Esophagus (tissue), 2 donors: ENCODE results near the gene KCNT1. TPM values are rescaled to one million over a fixed set of nuclear protein-coding genes. Genes with fewer than 3 reads are reported as not detected.

ENCODE experiments used
- H3K27ac ChIP-seq, 2 donors: one replicate each; pipeline ENCODE4 v1.5.1; 2013; ENCODE audit warnings: low read depth in 2 of 2, mild to moderate bottlenecking in 2 of 2, inconsistent platforms in 1 of 2, low read length in 1 of 2, moderate library complexity in 1 of 2
- H3K27me3 ChIP-seq, 2 donors: one replicate each; pipeline ENCODE4 v1.6.1; 2013; ENCODE audit warnings: low read length in 2 of 2, control low read depth in 1 of 2, mild to moderate bottlenecking in 1 of 2; ENCODE audit not compliant: insufficient read depth in 2 of 2, control insufficient read depth in 1 of 2
- H3K36me3 ChIP-seq, 2 donors: one replicate each; pipeline ENCODE4 v1.6.1; 2013; ENCODE audit warnings: low read length in 1 of 2; ENCODE audit not compliant: control insufficient read depth in 2 of 2, insufficient read depth in 2 of 2
- H3K4me1 ChIP-seq, 2 donors: one replicate each; pipeline ENCODE4 v1.6.1; 2013; ENCODE audit warnings: low read length in 1 of 2; ENCODE audit not compliant: control insufficient read depth in 2 of 2, insufficient read depth in 2 of 2
- H3K4me3 ChIP-seq, 2 donors: one replicate each; pipeline ENCODE4 v1.5.1; 2013; ENCODE audit warnings: low read length in 2 of 2, mild to moderate bottlenecking in 2 of 2, low read depth in 1 of 2, moderate library complexity in 1 of 2
- H3K9me3 ChIP-seq, 2 donors: one replicate each; pipeline ENCODE4 v1.6.1; 2013; ENCODE audit warnings: mild to moderate bottlenecking in 2 of 2, low read depth in 1 of 2, low read length in 1 of 2, moderate library complexity in 1 of 2; ENCODE audit not compliant: control insufficient read depth in 2 of 2, insufficient read depth in 1 of 2
- WGBS, 2 donors: extraction: QIAGEN DNeasy Blood & Tissue Kit; methylation state at CpG; one replicate each; pipeline ENCODE4 v1.1.7; 2013; 5-methylcytosine and 5-hydroxymethylcytosine counted together
- polyA plus RNA-seq, 2 donors: library from polyadenylated mRNA; stranded (reverse); fragments of 200-250 nt; gene quantifications; one replicate each; pipeline ENCODE4 v1.2.3, GENCODE V29; 2013
- donor health status: healthy with polysubstance abuse.
- donor health status: Bipolar disorder and iron deficiency.

Gene KCNT1
- polyA plus RNA-seq, 2 donors = 0.06 to 0.14 TPM

GRCh38 chr9:135809166-135809565 lies 107.2 kb downstream of the KCNT1 start:
- Histone ChIP-seq H3K9me3 (no peaks in the 10 kb centered on the region), H3K36me3 (peaks cover 19% of the 10 kb centered on the region in 2 donors)

GRCh38 chr9:135810806-135811575 lies 109.0 kb downstream of the KCNT1 start:
- H3K36me3 ChIP-seq = peaks cover 25 to 32% of the 10 kb centered on the region in 2 donors
- 95 to 96% methylated on average over 23 of the region's 23 CpGs for WGBS, 2 donors
- no peak overlapping the region for H3K4me3 ChIP-seq
- H3K27me3 ChIP-seq = no peaks in the 10 kb centered on the region
- no peak overlapping the region for H3K27ac ChIP-seq
- no peaks in the 10 kb centered on the region for H3K4me1 ChIP-seq
- H3K9me3 ChIP-seq = no peaks in the 10 kb centered on the region

More at GRCh38 chr9:135809166-135809565, 107.2 kb downstream of the KCNT1 start:
- Histone ChIP-seq H3K4me3 (no peak overlapping the region), H3K27me3 (no peaks in the 10 kb centered on the region), H3K27ac (no peak overlapping the region), H3K4me1 (peaks cover 2% of the 10 kb centered on the region in 2 donors)
- WGBS, 2 donors = 71 to 81% methylated on average over 10 of the region's 10 CpGs

GRCh38 chr9:135811801-135812200 lies 109.8 kb downstream of the KCNT1 start:
- no peaks in the 10 kb centered on the region for H3K27me3 ChIP-seq
- H3K4me3 ChIP-seq = no peak overlapping the region
- WGBS, 2 donors = 80% methylated on average over 11 of the region's 11 CpGs
- no peak overlapping the region for H3K27ac ChIP-seq
- no peaks in the 10 kb centered on the region for H3K4me1 ChIP-seq
- H3K9me3 ChIP-seq = no peaks in the 10 kb centered on the region
- peaks cover 33 to 40% of the 10 kb centered on the region in 2 donors for H3K36me3 ChIP-seq

DNA sequence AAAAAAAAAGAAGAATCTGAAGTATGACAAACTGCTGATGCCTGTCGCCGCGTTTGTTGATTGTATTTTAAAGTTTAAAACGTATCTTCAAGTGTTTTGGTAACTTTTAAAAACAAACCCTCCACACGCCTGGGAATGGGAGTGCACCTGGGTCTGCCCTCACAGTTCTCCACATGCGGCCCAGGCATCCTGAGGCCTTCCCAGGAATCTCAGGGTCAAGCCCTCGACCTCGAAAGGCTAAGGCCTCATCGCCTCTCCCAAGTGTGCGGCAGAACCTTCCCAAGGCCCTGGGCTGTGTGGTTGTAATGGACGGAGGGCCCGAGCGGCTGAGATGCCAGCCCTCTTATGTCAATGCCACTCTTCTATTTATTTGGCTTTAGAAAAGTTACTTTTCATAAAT lies 111.0 kb downstream of the KCNT1 start:
- WGBS, 2 donors = 96 to 97% methylated on average over 13 of the region's 13 CpGs
- no peak overlapping the region for H3K27ac ChIP-seq
- peaks cover 33 to 50% of the 10 kb centered on the region in 2 donors for H3K36me3 ChIP-seq
- no peaks in the 10 kb centered on the region for H3K27me3 ChIP-seq
- H3K4me3 ChIP-seq = no peak overlapping the region
- H3K9me3 ChIP-seq = no peaks in the 10 kb centered on the region
- H3K4me1 ChIP-seq = no peaks in the 10 kb centered on the region

DNA sequence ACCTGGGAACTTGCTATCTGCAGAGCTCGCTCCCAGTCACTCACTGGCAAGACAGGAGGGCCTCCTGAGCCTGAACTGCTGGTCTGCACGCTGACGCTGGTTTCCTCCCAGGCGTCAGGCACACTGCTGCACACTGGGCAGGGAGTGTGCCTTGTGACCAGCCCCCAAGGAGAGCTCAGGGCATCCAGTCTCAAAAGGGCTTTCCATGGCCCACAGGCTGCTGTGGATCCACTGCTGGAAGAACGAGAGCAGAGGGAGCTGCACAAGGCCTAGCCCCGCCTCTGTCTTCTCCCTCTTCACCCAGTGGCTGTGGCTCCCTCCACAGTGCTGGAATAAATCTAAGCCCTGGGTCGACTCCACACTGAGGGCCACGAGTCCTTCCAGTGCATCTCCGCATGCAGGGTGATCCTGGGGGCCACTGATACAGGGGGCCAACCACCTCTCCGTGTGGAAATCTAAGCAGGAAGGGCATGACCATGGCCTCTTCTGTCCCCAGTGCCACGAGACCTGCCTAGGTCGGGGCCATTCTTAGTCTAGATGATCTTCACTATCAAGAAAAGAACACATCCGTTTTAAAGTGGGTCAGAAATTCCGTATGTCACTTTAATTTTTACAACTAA lies 111.8 kb downstream of the KCNT1 start:
- Histone ChIP-seq H3K4me3 (no peak overlapping the region), H3K9me3 (no peaks in the 10 kb centered on the region), H3K36me3 (peaks cover 33 to 58% of the 10 kb centered on the region in 2 donors), H3K27me3 (no peaks in the 10 kb centered on the region), H3K27ac (no peak overlapping the region), H3K4me1 (no peaks in the 10 kb centered on the region)
- 90 to 91% methylated on average over 14 of the region's 14 CpGs for WGBS, 2 donors

DNA sequence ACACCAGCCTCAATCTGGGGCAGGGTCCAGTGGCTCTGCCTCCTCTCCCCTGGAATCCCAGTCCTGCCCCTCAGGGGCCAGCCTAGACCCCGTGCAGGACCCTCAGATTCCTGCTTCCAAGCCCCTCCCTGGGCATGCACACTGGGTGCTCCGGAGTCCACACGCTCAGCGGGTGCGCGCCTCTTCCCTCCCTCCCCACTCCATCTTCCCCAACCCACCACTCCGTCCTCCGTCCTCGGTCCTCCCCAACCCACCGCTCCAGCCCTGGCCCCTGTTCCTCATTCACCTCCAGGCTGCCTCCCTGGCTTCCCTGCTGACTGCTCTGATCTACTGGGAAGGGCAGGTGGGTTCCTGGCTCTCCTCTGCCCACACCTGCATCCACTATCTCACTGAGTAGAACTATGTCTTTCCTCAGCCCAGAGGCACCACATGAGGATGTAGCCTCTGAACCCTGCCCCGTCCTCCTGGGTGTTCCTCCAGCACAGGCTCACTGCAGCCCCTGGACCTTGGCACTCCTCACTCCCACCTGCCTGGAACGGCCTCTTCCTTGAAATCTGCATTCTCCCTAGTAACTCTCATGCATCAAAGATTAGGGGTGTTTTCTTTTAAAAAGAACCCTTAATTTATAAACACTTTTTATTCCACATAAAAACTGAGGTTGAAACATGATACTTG lies 112.6 kb downstream of the KCNT1 start:
- Histone ChIP-seq H3K36me3 (peaks cover 33 to 61% of the 10 kb centered on the region in 2 donors), H3K4me1 (no peaks in the 10 kb centered on the region), H3K4me3 (no peak overlapping the region), H3K27ac (no peak overlapping the region), H3K27me3 (no peaks in the 10 kb centered on the region), H3K9me3 (no peaks in the 10 kb centered on the region)
- 93 to 95% methylated on average over 12 of the region's 12 CpGs for WGBS, 2 donors

GRCh38 chr9:135815413-135815812 lies 113.4 kb downstream of the KCNT1 start:
- WGBS, 2 donors = 93 to 95% methylated on average over 4 of the region's 4 CpGs
- peaks cover 35 to 58% of the 10 kb centered on the region in 2 donors for H3K36me3 ChIP-seq
- H3K27me3 ChIP-seq = no peaks in the 10 kb centered on the region
- no peaks in the 10 kb centered on the region for H3K9me3 ChIP-seq
- no peak overlapping the region for H3K4me3 ChIP-seq
- no peaks in the 10 kb centered on the region for H3K4me1 ChIP-seq
- no peak overlapping the region for H3K27ac ChIP-seq

GRCh38 chr9:135815830-135816650 lies 114.1 kb downstream of the KCNT1 start:
- no peaks in the 10 kb centered on the region for H3K27me3 ChIP-seq
- no peaks in the 10 kb centered on the region for H3K4me1 ChIP-seq
- no peak overlapping the region for H3K27ac ChIP-seq
- no peaks in the 10 kb centered on the region for H3K9me3 ChIP-seq
- no peak overlapping the region for H3K4me3 ChIP-seq
- WGBS, 2 donors = 88 to 90% methylated on average over 28 of the region's 28 CpGs
- peaks cover 37 to 59% of the 10 kb centered on the region in 2 donors for H3K36me3 ChIP-seq

GRCh38 chr9:135816651-135816970 lies 114.6 kb downstream of the KCNT1 start:
- Histone ChIP-seq H3K4me3 (no peak overlapping the region), H3K27ac (no peak overlapping the region)

More at GRCh38 chr9:135816651-135816970, 114.6 kb downstream of the KCNT1 start:
- H3K36me3 ChIP-seq = peaks cover 35 to 62% of the 10 kb centered on the region in 2 donors
- H3K27me3 ChIP-seq = no peaks in the 10 kb centered on the region
- no peaks in the 10 kb centered on the region for H3K4me1 ChIP-seq
- WGBS, 2 donors = 92 to 94% methylated on average over 12 of the region's 12 CpGs
- H3K9me3 ChIP-seq = no peaks in the 10 kb centered on the region
